ENCODE data around the gene PLEKHM3.

Gene PLEKHM3

DNA sequence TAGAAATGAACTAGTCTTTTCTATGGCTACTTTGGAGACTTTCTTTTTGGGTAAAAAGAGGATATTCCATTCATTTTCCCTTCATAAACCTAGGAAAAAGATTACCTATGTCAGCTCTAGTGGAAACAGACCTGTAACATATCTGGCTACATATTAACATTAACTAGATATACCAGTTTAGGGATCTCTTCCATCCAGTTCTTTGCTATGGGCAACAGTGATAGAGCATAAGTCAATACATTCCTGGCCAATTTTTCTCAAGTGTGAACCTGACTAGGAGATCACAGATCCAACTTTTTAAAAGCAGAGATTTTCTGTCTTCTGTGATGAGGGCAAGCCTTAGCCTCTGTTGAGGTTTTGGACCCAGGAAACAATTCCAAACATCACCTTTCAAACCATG lies 34.5 kb downstream of the PLEKHM3 start:
- no peak for DNase-seq (ENCODE audit: low spot score)

GRCh38 chr2:207988975-207989374 lies 36.4 kb downstream of the PLEKHM3 start:
- DNase-seq (ENCODE audit: low spot score), result no peak

- DNase-seq (ENCODE audit: low spot score), result no peak
Measured at GRCh38 chr2:207987025-207987716, 38.2 kb downstream of the PLEKHM3 start.

DNA sequence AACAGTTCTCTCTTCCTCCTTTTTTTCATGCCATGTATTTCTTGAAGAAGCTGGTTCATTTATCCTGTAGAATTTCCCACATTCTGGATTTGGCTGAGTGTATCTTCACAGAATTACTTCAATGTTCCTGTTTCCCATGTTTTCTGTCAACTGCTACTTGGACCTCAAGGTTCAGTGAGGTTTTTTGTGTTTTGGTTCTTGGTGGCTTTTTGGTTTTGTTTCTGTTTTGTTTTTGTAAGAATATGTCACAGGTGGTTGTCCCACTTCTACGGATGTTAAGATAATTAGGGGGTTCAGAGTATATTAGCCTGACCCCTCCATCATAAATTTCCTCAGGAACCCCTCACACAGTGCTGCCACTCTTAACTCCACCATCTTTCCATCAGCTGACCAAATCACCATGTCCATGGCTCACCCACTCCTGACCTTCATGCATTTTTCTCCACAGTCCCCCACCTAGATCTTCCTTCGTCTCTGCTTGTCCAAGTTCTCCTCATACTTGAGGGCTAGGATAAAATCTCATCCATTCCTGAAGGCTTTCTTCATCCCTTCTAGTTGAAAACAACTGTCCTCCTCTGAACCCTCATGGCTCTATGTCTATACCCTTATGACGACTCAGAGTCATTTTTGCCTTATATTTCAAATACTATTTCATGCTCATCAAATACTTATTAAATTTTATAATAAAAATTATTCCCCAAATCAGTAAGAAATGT lies 40.4 kb downstream of the PLEKHM3 start:
- DNase-seq (ENCODE audit: low spot score), result no peak

DNA sequence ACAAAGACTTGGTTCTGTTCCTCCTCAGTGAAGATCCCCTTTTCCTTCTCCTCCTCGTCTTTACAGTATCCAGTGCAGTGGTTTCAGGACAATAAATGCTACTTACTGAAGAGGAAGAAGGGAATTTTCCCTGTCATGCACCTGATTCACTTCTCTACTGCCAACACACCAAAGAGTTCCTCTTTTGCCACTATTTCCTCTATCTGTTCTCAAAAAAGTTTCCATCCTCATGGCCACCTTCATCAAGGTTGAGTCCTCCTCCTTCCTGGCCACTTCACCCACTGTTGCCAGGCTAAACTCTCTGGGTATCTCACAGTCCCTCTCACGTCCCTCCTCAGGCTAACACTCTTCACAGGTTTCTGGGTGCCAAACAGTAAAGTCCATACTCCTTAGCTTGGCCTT lies 41.7 kb downstream of the PLEKHM3 start:
- DNase-seq (ENCODE audit: low spot score), result no peak

DNA sequence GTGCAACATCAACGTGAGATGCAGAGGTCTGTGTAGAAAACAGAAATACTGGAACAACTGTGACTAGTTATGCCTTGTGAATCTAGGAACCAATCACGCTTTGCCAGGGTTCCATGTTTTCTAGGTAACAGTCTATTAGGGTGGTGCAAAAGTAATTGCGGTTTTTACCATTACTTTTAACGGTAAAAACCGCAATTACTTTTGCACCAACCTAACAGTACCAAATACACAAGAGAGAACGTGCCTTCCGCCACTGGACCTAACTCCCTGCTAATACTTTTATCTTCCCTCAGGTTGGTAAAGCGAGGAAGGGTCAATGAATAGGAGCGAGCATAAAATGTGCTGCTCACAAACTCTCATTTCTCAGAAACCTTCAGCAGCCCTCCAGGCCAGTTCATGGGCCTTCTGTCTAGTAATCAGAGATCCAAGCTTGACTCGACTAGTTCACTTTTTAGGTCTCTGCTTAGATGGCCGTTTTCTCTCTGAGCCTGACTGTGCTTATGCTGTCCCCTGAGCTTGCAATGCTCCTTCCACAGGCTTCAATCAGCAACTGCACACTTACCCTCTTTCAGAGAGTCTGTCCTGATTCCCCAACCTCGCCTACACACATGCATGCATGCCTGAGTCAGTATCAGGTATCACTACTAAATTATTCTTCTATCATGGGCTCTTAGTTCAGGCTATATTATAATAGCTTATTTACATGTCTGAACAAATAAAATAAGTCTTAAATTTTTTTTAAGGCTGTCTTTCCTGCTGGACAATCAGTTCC lies 47.0 kb downstream of the PLEKHM3 start:
- no peak for DNase-seq (ENCODE audit: low spot score)

DNA sequence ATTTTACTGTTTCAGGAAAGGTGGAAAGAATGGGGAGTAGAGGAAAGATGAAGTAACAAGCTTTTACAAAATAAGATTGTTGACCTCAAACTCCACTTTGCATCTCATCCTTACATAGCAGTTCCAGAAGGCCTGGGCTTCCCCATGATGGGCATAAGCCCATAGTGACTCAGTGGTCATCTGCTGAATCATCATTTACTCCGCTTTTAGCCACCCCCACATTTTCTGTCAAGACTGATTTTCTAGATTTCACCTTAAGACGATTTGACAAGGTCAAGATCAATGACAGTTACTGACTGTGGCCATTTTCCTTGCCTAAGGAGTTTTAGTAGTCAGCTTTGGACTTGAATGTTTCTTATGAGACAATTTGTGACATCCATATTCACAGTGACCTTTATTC lies 49.4 kb downstream of the PLEKHM3 start:
- no peak for DNase-seq (ENCODE audit: low spot score)

- no peak for DNase-seq (ENCODE audit: low spot score)
Measured at GRCh38 chr2:207974216-207974605, 51.1 kb downstream of the PLEKHM3 start.

DNA sequence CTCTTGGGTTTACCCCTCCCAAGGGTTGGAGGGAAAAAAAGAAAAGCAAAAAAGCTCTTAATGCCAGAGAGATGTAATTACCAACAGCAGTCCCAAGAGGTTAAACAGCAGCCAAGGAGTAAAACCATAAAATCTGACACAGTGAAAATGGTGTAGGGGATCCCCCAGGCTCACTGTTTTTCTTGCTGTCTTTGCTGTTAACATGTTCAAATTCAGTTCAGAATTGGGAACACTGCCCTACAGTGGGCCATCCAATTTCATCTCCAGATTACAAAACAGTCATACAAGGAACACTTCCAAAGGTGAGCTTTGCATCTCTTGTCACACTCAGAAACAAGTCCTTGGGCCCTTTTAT lies 54.5 kb downstream of the PLEKHM3 start:
- no peak for DNase-seq (ENCODE audit: low spot score)

- DNase-seq (ENCODE audit: low spot score), result no peak
Measured at GRCh38 chr2:207970147-207970825, 55.0 kb downstream of the PLEKHM3 start.

DNA sequence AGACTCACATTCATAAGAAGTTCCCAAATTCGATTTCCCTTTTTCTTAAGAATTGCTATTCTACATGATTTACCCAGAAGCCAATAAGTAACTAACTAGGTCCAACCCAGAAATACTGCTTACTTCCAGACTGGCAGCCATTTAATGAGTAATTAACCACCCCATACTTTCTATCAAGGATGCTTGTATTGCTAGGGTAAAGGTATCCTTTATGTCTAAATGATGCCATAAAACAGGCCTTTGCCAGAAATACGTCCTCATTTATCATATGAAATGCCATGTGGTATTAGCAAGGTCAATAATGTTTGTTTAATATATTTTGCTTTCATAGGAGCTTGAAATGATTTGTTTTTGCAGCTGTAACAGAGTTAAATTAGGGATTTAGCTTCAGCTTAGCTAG lies 56.1 kb downstream of the PLEKHM3 start:
- DNase-seq (ENCODE audit: low spot score), result no peak

GRCh38 chr2:207967121-207967520 lies 58.2 kb downstream of the PLEKHM3 start:
- DNase-seq (ENCODE audit: low spot score), result no peak

- DNase-seq (ENCODE audit: low spot score), result no peak
Measured at GRCh38 chr2:207960911-207961310, 64.4 kb downstream of the PLEKHM3 start.

DNA sequence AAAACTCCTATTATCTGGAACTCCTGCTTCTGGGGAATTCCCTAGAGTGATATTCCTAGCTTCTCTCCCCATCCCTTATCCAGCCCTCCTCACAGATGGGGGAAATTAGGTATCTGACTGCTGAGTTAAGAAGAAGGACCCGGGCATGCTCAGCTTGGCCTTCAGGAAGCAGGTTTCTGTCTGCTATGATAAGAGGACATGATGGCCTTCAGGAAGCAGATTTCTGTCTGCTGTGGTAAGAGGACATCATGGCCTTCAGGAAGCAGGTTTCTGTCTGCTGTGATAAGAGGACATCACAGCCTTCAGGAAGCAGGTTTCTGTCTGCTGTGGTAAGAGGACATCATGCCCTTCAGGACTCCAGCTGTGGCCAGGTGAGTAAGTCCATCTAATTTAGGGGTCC lies 65.2 kb downstream of the PLEKHM3 start:
- no peak for DNase-seq (ENCODE audit: low spot score)

DNA sequence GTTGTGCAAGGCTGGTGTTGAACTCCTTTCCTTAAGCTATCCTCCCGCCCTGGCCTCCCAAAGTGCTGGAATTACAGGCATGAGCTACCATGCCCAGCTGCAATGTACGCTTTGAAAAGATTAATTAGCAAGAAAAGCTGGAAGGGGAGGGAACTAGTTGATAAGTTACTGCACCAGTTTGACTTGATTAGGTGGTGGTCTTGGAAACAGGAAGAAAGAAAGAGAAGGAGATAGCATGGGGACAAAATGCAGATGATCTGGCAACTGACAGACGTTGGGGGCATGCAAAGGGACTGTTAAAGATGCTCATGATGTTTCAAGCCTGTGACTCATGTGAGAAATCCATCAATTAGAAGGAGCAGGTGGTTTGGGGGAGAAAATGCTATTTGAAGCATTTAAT lies 68.6 kb downstream of the PLEKHM3 start:
- DNase-seq (ENCODE audit: low spot score), result no peak

- DNase-seq (ENCODE audit: low spot score), result no peak
Measured at GRCh38 chr2:207955456-207955855, 69.9 kb downstream of the PLEKHM3 start.

DNA sequence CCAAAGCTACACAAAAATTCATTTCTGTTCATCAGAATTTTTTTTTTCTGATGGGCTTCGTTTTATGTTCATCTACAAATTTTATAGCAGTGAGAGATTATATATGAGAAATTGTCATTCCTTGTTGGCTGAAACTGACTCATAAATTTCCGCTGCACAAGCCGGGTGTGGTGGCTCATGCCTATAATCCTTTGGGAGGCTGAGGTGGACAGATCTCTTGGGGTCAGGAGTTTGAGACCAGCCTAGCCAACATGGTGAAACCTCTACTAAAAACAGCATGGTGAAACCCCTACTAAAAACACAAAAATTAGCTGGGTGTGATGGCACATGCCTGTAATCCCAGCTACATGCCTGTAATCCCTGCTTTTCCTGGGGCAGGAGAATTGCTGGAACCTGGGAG lies 72.0 kb downstream of the PLEKHM3 start:
- DNase-seq (ENCODE audit: low spot score), result no peak

- no peak for DNase-seq (ENCODE audit: low spot score)
Measured at GRCh38 chr2:207952564-207953345, 72.6 kb downstream of the PLEKHM3 start.

GRCh38 chr2:207951734-207952470 lies 73.4 kb downstream of the PLEKHM3 start:
- DNase-seq (ENCODE audit: low spot score), result no peak

- DNase-seq (ENCODE audit: low spot score), result no peak
Measured at GRCh38 chr2:207950761-207951114, 74.6 kb downstream of the PLEKHM3 start.

GRCh38 chr2:207950063-207950760 lies 75.1 kb downstream of the PLEKHM3 start:
- DNase-seq (ENCODE audit: low spot score), result no peak

All from CD4-positive, alpha-beta T cell treated with Interleukin-15 for 4 hours (primary cell).